Ovary (tissue), 9 donors: ENCODE results near the gene BIN1. TPM values are rescaled to one million over a fixed set of nuclear protein-coding genes. Genes with fewer than 3 reads are reported as not detected.
A peak's percentile ranks its signal among the peaks of the same experiment; 100 is the strongest.
"Not testable (repeated sequence)": the region's sequence is repeated elsewhere in the genome, so short reads cannot be mapped to it uniquely, and the experiment has no call there.

Experiments
- DNase-seq, 5 donors: peaks; one replicate each; pipeline ENCODE4 v3.0.0-alpha.2; 2019 to 2020
- H3K27ac ChIP-seq, 2 donors: fragments of 200-600 bp; one replicate each; pipeline versions ENCODE4 v1.5.1 to v1.8.0; 2019 to 2022
- H3K27me3 ChIP-seq: fragments of 200-600 bp; one replicate; pipeline ENCODE4 v1.8.0; 2022
- H3K36me3 ChIP-seq: fragments of 200-600 bp; sonication (generic); one replicate; pipeline ENCODE4 v1.5.1; 2019
- H3K4me1 ChIP-seq: one replicate; pipeline ENCODE4 v1.8.1; 2013; ENCODE audit warnings: mild to moderate bottlenecking, moderate library complexity; ENCODE audit not compliant: insufficient read depth
- H3K4me3 ChIP-seq: fragments of 200-600 bp; sonication (generic); one replicate; pipeline ENCODE4 v1.5.1; 2017
- H3K9me3 ChIP-seq, 2 donors: fragments of 200-600 bp in 1 of 2; sonication (generic) in 1 of 2; one replicate each; pipeline versions ENCODE4 v1.5.1 to v1.8.1; 2013 to 2019; ENCODE audit warnings: mild to moderate bottlenecking in 1 of 2, moderate library complexity in 1 of 2
- CTCF ChIP-seq, 3 donors: fragments of 450-650 bp in 2 of 3; fragments of 200-600 bp in 1 of 3; IDR thresholded peaks; one replicate each; pipeline versions ENCODE4 v1.5.1 to v1.8.0; 2016 to 2022; ENCODE audit warnings: antibody characterized with exemption in 3 of 3, mild to moderate bottlenecking in 1 of 3
- EP300 ChIP-seq: sonication (generic); formaldehyde crosslinking; IDR thresholded peaks from one replicate; pipeline ENCODE4 v1.6.1; 2017; ENCODE audit warnings: antibody characterized with exemption
- POLR2A ChIP-seq: fragments of 450-650 bp; IDR thresholded peaks from one replicate; pipeline ENCODE4 v1.6.1; 2017; ENCODE audit warnings: antibody characterized with exemption, mild to moderate bottlenecking, moderate library complexity
- WGBS, 3 donors: extraction: QIAGEN DNeasy Blood & Tissue Kit in 1 of 3; methylation state at CpG; one replicate each; pipeline versions ENCODE4 v1.1.5 to v1.1.7; 2013 to 2017; 5-methylcytosine and 5-hydroxymethylcytosine counted together
- intact Hi-C, 4 donors: fragments of 100-400 bp; cut with DNase I; formaldehyde crosslinking; loops; one replicate each; pipeline versions ENCODE4 v1.11.0 to v1.15.1; 2022 to 2023
- polyA plus RNA-seq, 2 donors: library from polyadenylated mRNA; stranded (reverse); fragments of 200-250 nt in 1 of 2; fragments of 350-450 nt in 1 of 2; fragmentation: Illumina TruSeq in 1 of 2; extraction: RNeasy Lipid Tissue Mini Kit (QIAGEN cat#74804) in 1 of 2; gene quantifications; one replicate each; pipeline ENCODE4 v1.2.3, GENCODE V29; 2013 to 2014
- total RNA-seq, 7 donors: library from RNA; depleted of rRNA in 2 of 7; stranded (reverse); fragments of >200 nt in 2 of 7; fragmentation: NEBNext Ultra II Directional in 3 of 7; extraction: Animal tissue kit (Norgen Biotek cat#: 25700) in 3 of 7; gene quantifications; one replicate each; pipeline versions ENCODE4 v1.1.0 to v1.2.4, GENCODE V29; 2016 to 2023
- donor health status: DM: no; HTN: no; CAD: no; lungs with moderate emphysema.
- donor health status: DM: no; HTN: no; CAD: no.
- donor health status: Bipolar disorder and iron deficiency.
- donor health status: DM: yes; HTN: yes; CAD: no.
- donor health status: DM: no; HTN: no; CAD: no.
- donor health status: DM: yes; HTN: yes; CAD: no.

The BIN1 gene
- total and polyA plus RNA-seq, 9 donors: 16.7 to 77.3 (median 54.0) TPM

GRCh38 chr2:127032621-127033020 is 74.3 kb downstream of the BIN1 start:
- Histone ChIP-seq H3K4me1 (no peaks in the 10 kb centered on the region), H3K9me3 (no peaks in the 10 kb centered on the region), H3K27me3 (no peaks in the 10 kb centered on the region), H3K27ac (no peak overlapping the region), H3K36me3 (no peaks in the 10 kb centered on the region), H3K4me3 (no peak overlapping the region)
- intact Hi-C loops: no loop called here
- no peak for DNase-seq
- 79 to 86% (median 83%) methylated on average over 3 of the region's 3 CpGs for WGBS, 3 donors
- no peak for TF ChIP-seq CTCF (IDR thresholded peaks at IDR 0.05)
- no peak for TF ChIP-seq POLR2A
- no peak for TF ChIP-seq EP300

GRCh38 chr2:127029350-127030051 is 77.5 kb downstream of the BIN1 start:
- intact Hi-C loops: no loop called here
- no peak for TF ChIP-seq CTCF (IDR thresholded peaks at IDR 0.05)
- TF ChIP-seq EP300: no peak
- no peak for TF ChIP-seq POLR2A
- Histone ChIP-seq H3K4me1 (peaks cover 6% of the 10 kb centered on the region), H3K27ac (no peak overlapping the region), H3K9me3 (no peaks in the 10 kb centered on the region), H3K4me3 (no peak overlapping the region), H3K27me3 (no peaks in the 10 kb centered on the region), H3K36me3 (no peaks in the 10 kb centered on the region)
- no peak for DNase-seq
- WGBS, 3 donors: 71 to 80% (median 72%) methylated on average over 5 of the region's 5 CpGs

DNA sequence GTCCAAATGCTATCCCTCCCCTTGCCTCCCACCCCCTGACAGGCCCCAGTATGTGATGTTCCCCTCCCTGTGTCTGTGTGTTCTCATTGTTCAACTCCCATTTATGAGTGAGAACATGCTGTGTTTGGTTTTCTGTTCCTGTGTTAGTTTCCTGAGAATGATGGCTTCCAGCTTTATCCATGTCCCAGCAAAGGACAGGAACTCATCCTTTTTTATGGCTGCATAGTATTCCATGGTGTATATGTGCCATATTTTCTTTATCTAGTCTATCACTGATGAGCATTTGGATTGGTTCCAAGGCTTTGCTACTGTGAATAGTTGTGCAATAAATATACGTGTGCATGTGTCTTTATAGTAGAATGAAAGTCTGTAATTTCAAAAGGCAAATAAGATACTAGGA is 78.2 kb downstream of the BIN1 start:
- DNase-seq, H3K9me3 ChIP-seq, H3K36me3 ChIP-seq, H3K4me3 ChIP-seq, intact Hi-C loops, H3K27ac ChIP-seq, H3K27me3 ChIP-seq, H3K4me1 ChIP-seq: not testable (repeated sequence)
- WGBS, 3 donors: 72 to 78% (median 73%) methylated on average over 1 of the region's 1 CpG

DNA sequence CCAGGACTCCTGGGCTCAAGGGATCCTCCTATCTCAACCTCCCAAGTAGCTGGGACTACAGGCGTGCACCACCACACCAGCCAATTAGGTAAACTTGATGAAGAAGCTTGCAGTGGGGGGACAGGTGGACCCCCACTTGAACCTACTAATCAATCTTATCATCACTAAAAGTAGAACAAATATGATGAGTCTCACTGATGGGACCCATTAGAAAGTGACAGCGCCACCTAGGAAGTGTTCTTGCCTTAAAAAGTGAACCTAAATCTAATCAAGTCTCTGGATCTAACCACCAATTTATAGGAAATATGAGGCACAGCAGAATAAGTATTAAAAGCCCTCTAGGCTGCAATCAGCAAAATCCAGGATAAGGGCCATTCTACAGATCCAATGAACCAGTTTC is 79.2 kb downstream of the BIN1 start:
- H3K4me3 ChIP-seq: no peak overlapping the region
- H3K27ac ChIP-seq: no peak overlapping the region
- H3K36me3 ChIP-seq: no peaks in the 10 kb centered on the region
- intact Hi-C loops: no loop called here
- WGBS, 3 donors: 79 to 94% (median 89%) methylated on average over 2 of the region's 2 CpGs
- TF ChIP-seq POLR2A: no peak
- TF ChIP-seq EP300: no peak
- TF ChIP-seq CTCF (IDR thresholded peaks at IDR 0.05): no peak
- H3K27me3 ChIP-seq: no peaks in the 10 kb centered on the region
- no peak for DNase-seq
- peaks cover 6% of the 10 kb centered on the region for H3K4me1 ChIP-seq
- H3K9me3 ChIP-seq: no peaks in the 10 kb centered on the region

GRCh38 chr2:127025359-127026166 is 81.4 kb downstream of the BIN1 start:
- Histone ChIP-seq H3K27me3 (no peaks in the 10 kb centered on the region), H3K36me3 (no peaks in the 10 kb centered on the region), H3K9me3 (no peaks in the 10 kb centered on the region), H3K4me1 (peaks cover 6% of the 10 kb centered on the region), H3K27ac (no peak overlapping the region), H3K4me3 (peak overlapping the region; percentile 41)
- intact Hi-C loops: no loop called here
- TF ChIP-seq CTCF (IDR thresholded peaks at IDR 0.05): no peak
- no peak for TF ChIP-seq POLR2A
- no peak for TF ChIP-seq EP300
- WGBS, 3 donors: 0 to 1% (median 0%) methylated on average over 27 to 39 of the region's 39 CpGs
- peak in 4 of 5 donors; percentile 48 to 72 (median 54) for DNase-seq
